Endothelial cell of umbilical vein (primary cell): ENCODE results near the gene TNS4. TPM values are rescaled to one million over a fixed set of nuclear protein-coding genes. Genes with fewer than 3 reads are reported as not detected.

ENCODE experiments used
- BruUV-seq: library from RNA; stranded (reverse); fragments of 400-500 nt; replicated peaks from 2 replicates; lab custom pipeline; 2021; lab: Mats Ljungman, UMichigan
- CTCF ChIA-PET: fragments of 300-600, 350-600 bp; sonication (Branson Sonifier 250); formaldehyde crosslinking; loops from one replicate; lab custom pipeline; 2021; ENCODE audit warnings: antibody characterized with exemption, inconsistent platforms; lab: Charles Lee
- POLR2A ChIA-PET: fragments of 300-600, 350-600 bp; sonication (Branson Sonifier 250); formaldehyde crosslinking; loops from one replicate; lab custom pipeline; 2021; ENCODE audit warnings: antibody characterized with exemption, inconsistent platforms; lab: Charles Lee
- DNase-seq: peaks from one replicate; pipeline ENCODE4 v3.0.0-alpha.2; 2011; ENCODE audit warnings: low read depth, low spot score
- FAIRE-seq: peaks from 2 replicates; lab custom pipeline; 2011; peaks lifted over from hg19 to GRCh38; lab: Jason Lieb, UNC
- H2AFZ ChIP-seq: 2 replicates; pipeline ENCODE4 v1.6.0; 2012; ENCODE audit warnings: low read depth, low read length, control low read depth, inconsistent platforms
- H3K27ac ChIP-seq: 2 replicates; pipeline ENCODE4 v1.5.1; 2011; ENCODE audit warnings: low read depth, mild to moderate bottlenecking, control low read depth, low read length, moderate library complexity; ENCODE audit not compliant: insufficient read depth
- H3K27me3 ChIP-seq, 2 experiments: 2 replicates each; pipeline versions ENCODE4 v1.6.0 to v1.6.1; 2011; ENCODE audit warnings: low read length in 2 of 2, mixed read lengths in 1 of 2; ENCODE audit not compliant: control insufficient read depth in 2 of 2, insufficient read depth in 2 of 2
- H3K36me3 ChIP-seq, 2 experiments: 2 replicates in 1 of 2; 3 replicates in 1 of 2; pipeline ENCODE4 v1.5.1; 2011; ENCODE audit warnings: low read length in 2 of 2, mild to moderate bottlenecking in 1 of 2, moderate library complexity in 1 of 2; ENCODE audit not compliant: control insufficient read depth in 2 of 2, insufficient read depth in 2 of 2; ENCODE audit errors: extremely low read depth in 1 of 2
- H3K4me1 ChIP-seq: 3 replicates; pipeline ENCODE4 v1.5.1; 2011; ENCODE audit warnings: mild to moderate bottlenecking, low read length; ENCODE audit not compliant: control insufficient read depth, insufficient read depth; ENCODE audit errors: extremely low read depth
- H3K4me2 ChIP-seq: 2 replicates; pipeline ENCODE4 v1.6.1; 2011; ENCODE audit warnings: low read length, control low read depth, mixed read lengths; ENCODE audit not compliant: insufficient read depth
- H3K4me3 ChIP-seq, 3 experiments: fragments of 200-600 bp in 1 of 3; sonication (generic), shearing (Covaris generic) in 1 of 3; replicated peaks in 1 of 3; 2 replicates each; pipeline ENCODE4 v1.5.1; 2011 to 2016; ENCODE audit warnings: control low read depth in 3 of 3, low read length in 3 of 3, mild to moderate bottlenecking in 2 of 3, inconsistent platforms in 1 of 3, low read depth in 1 of 3, moderate library complexity in 1 of 3; ENCODE audit not compliant: insufficient read depth in 1 of 3
- H3K79me2 ChIP-seq: 2 replicates; pipeline ENCODE4 v1.6.0; 2012; ENCODE audit warnings: low read length, inconsistent platforms; ENCODE audit not compliant: control insufficient read depth, insufficient read depth
- H3K9ac ChIP-seq: replicated peaks from 2 replicates; pipeline ENCODE3; 2011; ENCODE audit warnings: low read length, control low read depth; ENCODE audit not compliant: insufficient read depth; ENCODE audit errors: extremely low read depth
- H3K9me1 ChIP-seq: replicated peaks from 3 replicates; pipeline ENCODE4 v1.6.0; 2011; ENCODE audit warnings: mild to moderate bottlenecking, low read length; ENCODE audit not compliant: control insufficient read depth, insufficient read depth; ENCODE audit errors: extremely low read depth
- H3K9me3 ChIP-seq: replicated peaks from 2 replicates; pipeline ENCODE4 v1.5.1; 2012; ENCODE audit warnings: low read length, inconsistent platforms; ENCODE audit not compliant: control insufficient read depth, insufficient read depth
- H4K20me1 ChIP-seq: replicated peaks from 2 replicates; pipeline ENCODE3; 2011; ENCODE audit warnings: mild to moderate bottlenecking, low read length; ENCODE audit not compliant: control insufficient read depth, insufficient read depth; ENCODE audit errors: extremely low read depth
- CTCF ChIP-seq, 2 donors: IDR thresholded peaks; 1 replicate in 1 of 2; 2 replicates in 1 of 2; pipeline ENCODE4 v1.5.1; 2011; ENCODE audit warnings: low read length in 2 of 2, mild to moderate bottlenecking in 2 of 2, moderate library complexity in 2 of 2, control low read depth in 1 of 2, inconsistent platforms in 1 of 2, low read depth in 1 of 2; ENCODE audit not compliant: insufficient read depth in 1 of 2; ENCODE audit errors: extremely low read depth in 1 of 2
- EZH2 ChIP-seq: IDR thresholded peaks from 2 replicates; pipeline ENCODE4 v1.6.1; 2012; ENCODE audit warnings: borderline replicate concordance, low read depth, mild to moderate bottlenecking, moderate library complexity, low read length, inconsistent platforms; ENCODE audit not compliant: severe bottlenecking
- POLR2A ChIP-seq: IDR thresholded peaks from 2 replicates; pipeline ENCODE4 v1.6.1; 2012; ENCODE audit warnings: low read depth, mild to moderate bottlenecking, control low read depth, low read length
- POLR2AphosphoS5 ChIP-seq: IDR thresholded peaks from 2 replicates; pipeline ENCODE4 v1.6.1; 2012; ENCODE audit warnings: low read depth, mild to moderate bottlenecking, control low read depth, low read length, moderate library complexity; ENCODE audit not compliant: insufficient read depth
- dilution Hi-C: fragments of 300-500 bp; cut with MboI; formaldehyde crosslinking; loops from one replicate; pipeline ENCODE4 v1.15.0; 2019; ENCODE audit warnings: low sequenced_read_pairs; ENCODE audit not compliant: extremely low pct_ligation_motif_present
- intact Hi-C: fragments of 100-400 bp; cut with micrococcal nuclease; formaldehyde crosslinking; loops from one replicate; pipeline ENCODE4 v1.10.0; 2022
- polyA plus RNA-seq, 4 experiments: library from polyadenylated mRNA; depleted of rRNA in 3 of 4; stranded (reverse) in 3 of 4; unstranded in 1 of 4; fragments of >200 nt; gene quantifications; 2 replicates each; pipeline versions ENCODE4 v1.2.1 to v1.2.3, GENCODE V29; 2011 to 2012; ENCODE audit warnings: missing spikeins in 1 of 4
- total RNA-seq: library from RNA; stranded (reverse); gene quantifications from 2 replicates; pipeline ENCODE4 v1.2.3, GENCODE V29; 2021

Gene TNS4
- total and polyA plus RNA-seq, 2 donors (not counting 3 experiments of a cell fraction or from before 2014, with no cell fraction given), result not detected

GRCh38 chr17:40436636-40437035, 64.8 kb downstream of the TNS4 start:
- ChIA-PET CTCF (interaction anchor here (1.1 to 1.6 kb wide), 3 partner anchors 14 to 97 kb away, joined by 3 to 4 read pairs (median 4); no protein-coding TSS in a partner anchor), POLR2A (no interaction called here)

More at GRCh38 chr17:40436636-40437035, 64.8 kb downstream of the TNS4 start:
- DNase-seq, result no peak
- no peaks in the 10 kb centered on the region for H3K36me3 ChIP-seq
- no peaks in the 10 kb centered on the region for H4K20me1 ChIP-seq
- H3K27ac ChIP-seq, result no peak overlapping the region
- no peak for FAIRE-seq
- intact Hi-C loops (no loop called here), dilution Hi-C loops (no loop called here)
- TF ChIP-seq CTCF (IDR thresholded peaks at IDR 0.05; ENCODE audit: extremely low read depth in 1 of 2, insufficient read depth in 1 of 2, low read depth in 1 of 2, low read length in 2 of 2), result no peak
- no peak for TF ChIP-seq EZH2
- no peak for TF ChIP-seq POLR2AphosphoS5
- no peak for TF ChIP-seq POLR2A
- H3K4me1 ChIP-seq, result no peaks in the 10 kb centered on the region
- H3K9me1 ChIP-seq, result no peaks in the 10 kb centered on the region
- no peaks in the 10 kb centered on the region for H3K79me2 ChIP-seq
- no peaks in the 10 kb centered on the region for H3K27me3 ChIP-seq
- H3K4me3 ChIP-seq, result no peak overlapping the region
- no peak overlapping the region for H3K4me2 ChIP-seq
- H3K9me3 ChIP-seq, result no peaks in the 10 kb centered on the region
- no TSS peak for BruUV-seq
- no peak overlapping the region for H3K9ac ChIP-seq
- no peak overlapping the region for H2AFZ ChIP-seq
